ENCODE results near the gene ANG.

The ANG gene

DNA sequence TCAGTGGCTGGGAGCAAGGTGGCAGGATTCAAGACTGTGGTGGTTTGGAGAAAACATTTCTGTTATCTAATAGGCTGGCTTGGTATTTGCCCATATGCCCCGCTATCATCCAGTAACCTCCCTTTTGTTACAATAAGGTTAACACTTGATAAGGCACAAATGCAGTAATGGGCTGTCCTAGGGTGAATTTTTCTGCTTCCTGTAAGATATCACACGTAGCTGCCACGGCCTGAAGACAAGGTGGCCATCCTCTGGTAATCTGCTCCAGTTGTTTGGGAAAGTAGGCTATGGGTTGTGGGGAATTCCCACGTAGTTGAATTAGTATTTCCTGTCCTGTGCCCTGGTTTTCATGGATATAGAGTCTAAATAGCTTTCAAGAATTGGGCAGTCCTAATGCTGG, 23.1 kb downstream of the ANG start:
- Mint-ChIP-seq H3K4me3 (no peak overlapping the region), H3K9me3 (no peaks in the 10 kb centered on the region), H3K27ac (no peak overlapping the region), H3K27me3 (ENCODE audit: low read depth) (peaks cover 4% of the 10 kb centered on the region), H3K36me3 (ENCODE audit: low read depth) (no peaks in the 10 kb centered on the region), H3K4me1 (peaks cover 8% of the 10 kb centered on the region)
- TF ChIP-seq, protein P1, sequence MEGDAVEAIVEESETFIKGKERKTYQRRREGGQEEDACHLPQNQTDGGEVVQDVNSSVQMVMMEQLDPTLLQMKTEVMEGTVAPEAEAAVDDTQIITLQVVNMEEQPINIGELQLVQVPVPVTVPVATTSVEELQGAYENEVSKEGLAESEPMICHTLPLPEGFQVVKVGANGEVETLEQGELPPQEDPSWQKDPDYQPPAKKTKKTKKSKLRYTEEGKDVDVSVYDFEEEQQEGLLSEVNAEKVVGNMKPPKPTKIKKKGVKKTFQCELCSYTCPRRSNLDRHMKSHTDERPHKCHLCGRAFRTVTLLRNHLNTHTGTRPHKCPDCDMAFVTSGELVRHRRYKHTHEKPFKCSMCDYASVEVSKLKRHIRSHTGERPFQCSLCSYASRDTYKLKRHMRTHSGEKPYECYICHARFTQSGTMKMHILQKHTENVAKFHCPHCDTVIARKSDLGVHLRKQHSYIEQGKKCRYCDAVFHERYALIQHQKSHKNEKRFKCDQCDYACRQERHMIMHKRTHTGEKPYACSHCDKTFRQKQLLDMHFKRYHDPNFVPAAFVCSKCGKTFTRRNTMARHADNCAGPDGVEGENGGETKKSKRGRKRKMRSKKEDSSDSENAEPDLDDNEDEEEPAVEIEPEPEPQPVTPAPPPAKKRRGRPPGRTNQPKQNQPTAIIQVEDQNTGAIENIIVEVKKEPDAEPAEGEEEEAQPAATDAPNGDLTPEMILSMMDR (IDR thresholded peaks at IDR 0.05; ENCODE audit: unreplicated experiment in 3 of 3): no peak

DNA sequence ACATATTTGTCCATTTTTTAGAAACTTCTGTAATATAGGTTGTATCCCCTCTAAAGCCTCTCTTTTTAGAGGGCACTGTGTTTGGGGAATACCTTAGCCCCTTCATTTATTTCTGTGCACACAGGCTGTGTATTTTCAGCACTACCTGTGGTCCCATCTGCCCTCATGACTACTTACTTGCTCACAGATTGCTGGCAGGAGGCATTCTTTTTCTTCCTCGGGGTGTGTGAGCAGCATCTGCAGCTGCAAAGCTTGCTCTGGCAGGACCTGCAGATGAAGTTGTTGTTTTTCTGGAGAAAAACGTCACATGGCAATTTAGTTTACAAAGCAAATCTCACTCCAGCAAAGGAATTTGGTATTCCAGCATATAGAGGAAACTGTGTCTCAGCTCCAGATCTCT, 24.3 kb downstream of the ANG start:
- Mint-ChIP-seq H3K36me3 (ENCODE audit: low read depth) (no peaks in the 10 kb centered on the region), H3K4me3 (no peak overlapping the region), H3K27me3 (ENCODE audit: low read depth) (peaks cover 7% of the 10 kb centered on the region), H3K27ac (no peak overlapping the region), H3K9me3 (no peaks in the 10 kb centered on the region), H3K4me1 (peaks cover 8% of the 10 kb centered on the region)
- TF ChIP-seq, protein P1 (IDR thresholded peaks at IDR 0.05; ENCODE audit: unreplicated experiment in 3 of 3): no peak

DNA sequence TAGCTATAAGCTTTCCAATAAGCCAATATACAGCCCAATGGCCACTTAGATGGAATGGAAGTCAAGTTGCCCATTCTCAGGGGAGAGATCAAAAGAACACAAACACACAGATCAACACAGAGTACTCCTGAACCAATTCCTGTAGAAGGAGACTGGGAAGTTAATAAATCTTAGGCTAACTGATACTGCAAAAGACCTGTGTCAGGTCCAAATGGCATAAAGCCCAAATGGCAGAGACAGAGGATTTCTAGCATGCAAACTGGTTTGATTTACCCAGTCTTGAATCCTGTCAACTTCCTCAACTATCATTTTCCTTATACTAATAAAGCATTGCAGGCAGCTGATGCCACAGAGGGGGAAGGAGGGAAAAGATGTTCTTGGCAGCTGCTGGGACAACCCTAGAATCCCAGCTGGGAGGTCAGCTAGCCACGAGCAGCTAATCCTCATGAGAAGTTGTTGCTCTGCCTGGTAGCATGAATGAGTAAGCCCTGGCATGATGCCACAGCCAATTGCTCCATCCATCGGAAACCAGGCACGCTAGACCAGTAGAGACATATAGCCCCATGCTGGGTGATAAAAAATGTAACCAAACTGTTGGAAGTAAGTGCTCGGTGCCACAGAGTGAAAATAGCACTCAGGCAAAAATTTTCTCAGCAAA, 26.2 kb downstream of the ANG start:
- Mint-ChIP-seq H3K4me1 (peaks cover 8% of the 10 kb centered on the region), H3K27me3 (ENCODE audit: low read depth) (peaks cover 8% of the 10 kb centered on the region), H3K9me3 (no peaks in the 10 kb centered on the region), H3K27ac (no peak overlapping the region), H3K36me3 (ENCODE audit: low read depth) (no peaks in the 10 kb centered on the region), H3K4me3 (no peak overlapping the region)
- TF ChIP-seq, protein P1 (IDR thresholded peaks at IDR 0.05; ENCODE audit: unreplicated experiment in 3 of 3): no peak

DNA sequence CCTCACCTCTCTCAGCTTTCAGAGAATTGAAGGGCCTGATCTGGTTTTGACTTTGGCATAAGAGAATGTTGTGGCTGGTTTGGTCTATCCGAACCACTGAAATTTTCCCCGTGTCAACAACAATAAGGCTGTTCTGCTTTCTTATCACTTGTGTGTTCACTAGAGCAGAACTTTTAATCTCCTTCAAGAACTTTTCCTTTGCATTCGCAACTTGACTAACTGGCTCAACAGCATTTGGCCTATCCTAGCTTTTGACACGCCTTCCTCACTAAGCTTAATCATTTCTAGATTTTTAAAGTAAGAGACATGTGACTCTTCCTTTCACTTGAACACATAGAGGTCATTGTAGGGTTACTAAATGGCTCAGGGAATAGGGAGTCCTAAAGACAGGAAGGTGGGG, 31.2 kb downstream of the ANG start:
- TF ChIP-seq, protein P1 (IDR thresholded peaks at IDR 0.05; ENCODE audit: unreplicated experiment in 3 of 3): no peak
- H3K36me3 Mint-ChIP-seq (ENCODE audit: low read depth): no peaks in the 10 kb centered on the region
- H3K4me1 Mint-ChIP-seq: peaks cover 3% of the 10 kb centered on the region
- peaks cover 11% of the 10 kb centered on the region for H3K27me3 Mint-ChIP-seq (ENCODE audit: low read depth)
- no peak overlapping the region for H3K4me3 Mint-ChIP-seq
- no peaks in the 10 kb centered on the region for H3K9me3 Mint-ChIP-seq
- peak overlapping the region; percentile 10 to 94 (median 81) for H3K27ac Mint-ChIP-seq

DNA sequence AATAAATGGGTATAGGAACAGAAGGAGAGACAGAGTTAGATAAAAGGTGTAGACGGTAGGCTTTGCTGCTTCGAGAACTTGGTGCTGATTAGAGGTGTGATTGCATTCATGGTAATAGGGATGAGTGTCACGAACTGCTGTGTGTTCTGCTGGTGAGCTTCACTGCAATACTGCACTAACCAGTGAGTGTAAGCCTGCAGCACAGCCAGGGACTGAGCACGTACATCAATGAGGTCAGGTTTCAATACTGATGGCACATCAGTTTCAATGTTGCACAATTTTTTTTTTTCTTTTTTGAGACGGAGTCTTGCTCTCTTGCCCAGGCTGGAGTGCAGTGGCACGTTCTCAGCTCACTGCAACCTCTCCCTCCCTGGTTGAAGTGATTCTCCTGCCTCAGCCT, 32.2 kb downstream of the ANG start:
- Mint-ChIP-seq H3K9me3 (no peaks in the 10 kb centered on the region), H3K4me1 (no peaks in the 10 kb centered on the region), H3K36me3 (ENCODE audit: low read depth) (no peaks in the 10 kb centered on the region), H3K4me3 (no peak overlapping the region), H3K27ac (no peak overlapping the region), H3K27me3 (ENCODE audit: low read depth) (peaks cover 7% of the 10 kb centered on the region)
- TF ChIP-seq, protein P1 (IDR thresholded peaks at IDR 0.05; ENCODE audit: unreplicated experiment in 3 of 3): no peak

DNA sequence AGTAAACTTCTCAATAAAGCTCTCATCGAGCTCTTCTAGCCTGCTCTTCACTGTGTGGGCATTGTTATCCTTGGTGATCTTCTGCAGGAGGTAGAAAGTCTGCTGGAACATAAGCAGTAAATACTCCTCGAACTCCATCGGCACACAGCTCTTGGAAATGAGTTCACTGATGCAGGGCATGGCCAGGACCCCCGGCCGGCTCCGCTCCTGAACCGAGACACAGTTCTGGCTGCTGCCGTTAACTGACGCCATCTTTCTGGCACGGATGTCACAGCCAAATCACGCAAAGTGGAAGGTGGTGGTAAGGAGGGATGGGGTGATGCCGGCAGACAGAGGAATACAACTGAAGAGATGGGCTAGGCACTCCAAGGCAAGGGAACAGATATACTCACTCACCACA, 33.5 kb downstream of the ANG start:
- Mint-ChIP-seq H3K27ac (no peak overlapping the region), H3K9me3 (no peaks in the 10 kb centered on the region), H3K36me3 (ENCODE audit: low read depth) (no peaks in the 10 kb centered on the region), H3K4me3 (no peak overlapping the region), H3K4me1 (no peaks in the 10 kb centered on the region), H3K27me3 (ENCODE audit: low read depth) (peaks cover 7% of the 10 kb centered on the region)
- TF ChIP-seq, protein P1 (IDR thresholded peaks at IDR 0.05; ENCODE audit: unreplicated experiment in 3 of 3): no peak
